ENCODE measurements around the gene LRP5. TPM values are rescaled to one million over a fixed set of nuclear protein-coding genes. Genes with fewer than 3 reads are reported as not detected.

LRP5 gene
- polyA plus RNA-seq, 3 donors, result 0.23 to 0.29 TPM; not detected in 1

- Mint-ChIP-seq H3K27ac (no peak overlapping the region), H3K36me3 (no peaks in the 10 kb centered on the region), H3K27me3 (ENCODE audit: low read depth in 3 of 3) (peaks cover 0 to 3% (median 0%) of the 10 kb centered on the region in 3 donors), H3K4me3 (no peak overlapping the region), H3K9me3 (peaks cover 0 to 2% (median 0%) of the 10 kb centered on the region in 7 donors), H3K4me1 (no peaks in the 10 kb centered on the region)
- Histone ChIP-seq H2AFZ (ENCODE audit: insufficient read depth, low read depth, low read length, poor library complexity, severe bottlenecking) (no peak overlapping the region), H3K4me1 (ENCODE audit: control insufficient read depth in 1 of 2, insufficient read depth in 2 of 2, low read length in 2 of 2) (no peaks in the 10 kb centered on the region), H3K4me3 (replicated peaks in 1 of 3; ENCODE audit: low read depth in 2 of 3, low read length in 3 of 3) (no peak overlapping the region), H3K9ac (ENCODE audit: insufficient read depth, low read length, poor library complexity, severe bottlenecking) (no peak overlapping the region), H4K20me1 (ENCODE audit: insufficient read depth, low read length) (no peaks in the 10 kb centered on the region), H3K36me3 (replicated peaks in 1 of 2; ENCODE audit: control insufficient read depth in 1 of 2, insufficient read depth in 2 of 2, low read length in 2 of 2) (no peaks in the 10 kb centered on the region), H3K27me3 (ENCODE audit: control insufficient read depth in 2 of 2, insufficient read depth in 2 of 2, low read length in 2 of 2) (no peaks in the 10 kb centered on the region), H3K79me2 (ENCODE audit: insufficient read depth, low read length) (no peaks in the 10 kb centered on the region), H3K27ac (ENCODE audit: low read depth in 1 of 2, low read length in 2 of 2) (no peak overlapping the region), H3K4me2 (replicated peaks; ENCODE audit: extremely low read depth, low read length, poor library complexity, severe bottlenecking) (no peak overlapping the region), H3K9me3 (replicated peaks in 1 of 2; ENCODE audit: control insufficient read depth in 1 of 2, insufficient read depth in 1 of 2, low read length in 2 of 2) (no peaks in the 10 kb centered on the region)
- 95% methylated on average over 5 of the region's 15 CpGs for WGBS (ENCODE audit: insufficient coverage)
- intact Hi-C loops (cut with micrococcal nuclease), result no loop called here
- TF ChIP-seq, protein P1, sequence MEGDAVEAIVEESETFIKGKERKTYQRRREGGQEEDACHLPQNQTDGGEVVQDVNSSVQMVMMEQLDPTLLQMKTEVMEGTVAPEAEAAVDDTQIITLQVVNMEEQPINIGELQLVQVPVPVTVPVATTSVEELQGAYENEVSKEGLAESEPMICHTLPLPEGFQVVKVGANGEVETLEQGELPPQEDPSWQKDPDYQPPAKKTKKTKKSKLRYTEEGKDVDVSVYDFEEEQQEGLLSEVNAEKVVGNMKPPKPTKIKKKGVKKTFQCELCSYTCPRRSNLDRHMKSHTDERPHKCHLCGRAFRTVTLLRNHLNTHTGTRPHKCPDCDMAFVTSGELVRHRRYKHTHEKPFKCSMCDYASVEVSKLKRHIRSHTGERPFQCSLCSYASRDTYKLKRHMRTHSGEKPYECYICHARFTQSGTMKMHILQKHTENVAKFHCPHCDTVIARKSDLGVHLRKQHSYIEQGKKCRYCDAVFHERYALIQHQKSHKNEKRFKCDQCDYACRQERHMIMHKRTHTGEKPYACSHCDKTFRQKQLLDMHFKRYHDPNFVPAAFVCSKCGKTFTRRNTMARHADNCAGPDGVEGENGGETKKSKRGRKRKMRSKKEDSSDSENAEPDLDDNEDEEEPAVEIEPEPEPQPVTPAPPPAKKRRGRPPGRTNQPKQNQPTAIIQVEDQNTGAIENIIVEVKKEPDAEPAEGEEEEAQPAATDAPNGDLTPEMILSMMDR (IDR thresholded peaks at IDR 0.05), result no peak
- no peak for DNase-seq
Measured at GRCh38 chr11:68349461-68350249, 37.3 kb downstream of the LRP5 start.

DNA sequence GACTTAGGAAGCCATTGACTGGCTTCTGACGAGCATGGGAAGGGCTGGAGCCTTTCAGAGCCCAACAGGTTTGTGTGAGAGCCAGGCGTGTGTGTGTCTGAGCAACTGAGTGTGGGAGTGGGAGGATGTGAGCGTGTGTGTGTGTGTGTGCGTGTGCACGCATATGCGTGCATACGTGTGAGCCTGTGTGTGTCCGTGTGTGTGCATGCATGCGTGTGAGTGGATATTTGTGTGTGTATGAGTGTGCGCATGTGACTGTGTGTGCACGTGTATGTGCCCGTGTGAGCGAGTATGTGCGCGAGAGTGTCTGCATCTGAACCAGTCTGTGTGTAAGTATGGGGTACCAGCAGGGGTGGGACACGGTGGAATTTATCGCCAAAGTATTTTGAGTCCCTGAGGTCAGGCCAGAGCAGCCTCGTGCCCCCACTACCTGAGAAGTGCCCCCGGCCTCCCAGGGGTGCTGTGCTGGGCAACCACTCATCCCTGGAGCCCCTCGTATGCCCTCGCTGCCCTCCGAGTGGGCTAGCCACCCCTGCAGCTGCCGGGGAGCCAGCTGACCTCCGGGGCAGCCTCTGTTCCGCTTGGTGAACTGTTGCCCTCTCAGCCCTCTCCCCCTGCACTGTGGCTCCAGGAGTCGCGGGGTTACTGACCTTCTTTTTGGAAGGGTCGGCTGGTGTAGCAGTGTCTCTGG, 38.5 kb downstream of the LRP5 start:
- no peak for DNase-seq
- Mint-ChIP-seq H3K36me3 (no peaks in the 10 kb centered on the region), H3K4me1 (no peaks in the 10 kb centered on the region), H3K27ac (no peak overlapping the region), H3K27me3 (ENCODE audit: low read depth in 3 of 3) (peaks cover 0 to 3% (median 0%) of the 10 kb centered on the region in 3 donors), H3K4me3 (no peak overlapping the region), H3K9me3 (peaks cover 0 to 2% (median 0%) of the 10 kb centered on the region in 7 donors)
- intact Hi-C loops (cut with micrococcal nuclease), result no loop called here
- no peaks in the 10 kb centered on the region for H3K36me3 ChIP-seq (replicated peaks in 1 of 2; ENCODE audit: control insufficient read depth in 1 of 2, insufficient read depth in 2 of 2, low read length in 2 of 2)
- no peaks in the 10 kb centered on the region for H4K20me1 ChIP-seq (ENCODE audit: insufficient read depth, low read length)
- H3K4me2 ChIP-seq (replicated peaks; ENCODE audit: extremely low read depth, low read length, poor library complexity, severe bottlenecking), result no peak overlapping the region
- H3K27ac ChIP-seq (ENCODE audit: low read depth in 1 of 2, low read length in 2 of 2), result no peak overlapping the region
- no peaks in the 10 kb centered on the region for H3K27me3 ChIP-seq (ENCODE audit: control insufficient read depth in 2 of 2, insufficient read depth in 2 of 2, low read length in 2 of 2)
- no peak overlapping the region for H3K9ac ChIP-seq (ENCODE audit: insufficient read depth, low read length, poor library complexity, severe bottlenecking)
- no peak overlapping the region for H2AFZ ChIP-seq (ENCODE audit: insufficient read depth, low read depth, low read length, poor library complexity, severe bottlenecking)
- no peaks in the 10 kb centered on the region for H3K4me1 ChIP-seq (ENCODE audit: control insufficient read depth in 1 of 2, insufficient read depth in 2 of 2, low read length in 2 of 2)
- H3K9me3 ChIP-seq (replicated peaks in 1 of 2; ENCODE audit: control insufficient read depth in 1 of 2, insufficient read depth in 1 of 2, low read length in 2 of 2), result no peaks in the 10 kb centered on the region
- TF ChIP-seq, protein P1 (IDR thresholded peaks at IDR 0.05), result no peak
- WGBS (ENCODE audit: insufficient coverage), result 93% methylated on average over 26 of the region's 28 CpGs
- no peaks in the 10 kb centered on the region for H3K79me2 ChIP-seq (ENCODE audit: insufficient read depth, low read length)
- no peak overlapping the region for H3K4me3 ChIP-seq (replicated peaks in 1 of 3; ENCODE audit: low read depth in 2 of 3, low read length in 3 of 3)

All from CD14-positive monocyte (primary cell).